HCT116 (cell line): ENCODE results near the gene CSTPP1. TPM values are rescaled to one million over a fixed set of nuclear protein-coding genes. Genes with fewer than 3 reads are reported as not detected.

ENCODE experiments used
- ATAC-seq: fragments of 200-7000 bp; cut with Tn5 transposase; 2 replicates; pipeline ENCODE4 v1.9.1; 2020; ENCODE audit warnings: mild to moderate bottlenecking, moderate library complexity
- BruUV-seq: library from RNA; stranded (reverse); fragments of 400-500 nt; replicated peaks from 2 replicates; lab custom pipeline; 2021; lab: Mats Ljungman, UMichigan
- CTCF ChIA-PET: fragments of 300-600 bp; sonication (Branson Sonifier 250); formaldehyde crosslinking; loops from one replicate; lab custom pipeline; 2021; ENCODE audit warnings: antibody characterized with exemption; lab: Charles Lee
- POLR2A ChIA-PET: fragments of 300-600, 350-600 bp; sonication (Branson Sonifier 250); formaldehyde crosslinking; loops from one replicate; lab custom pipeline; 2021; ENCODE audit warnings: antibody characterized with exemption; lab: Charles Lee
- RAD21 ChIA-PET, 2 experiments: fragments of 300-600 bp; sonication (Branson Sonifier 250); formaldehyde crosslinking; loops; one replicate each; lab custom pipeline; 2023; ENCODE audit warnings: low total read pairs in 2 of 2; ENCODE audit not compliant: uncharacterized antibody in 2 of 2, unreplicated experiment in 2 of 2, low non-redundant PET in 1 of 2; lab: Charles Lee
- DNase-seq: peaks from one replicate; pipeline ENCODE4 v3.0.0-alpha.2; 2010; ENCODE audit warnings: low read depth, low spot score
- H2AFZ ChIP-seq: fragments of 200-600 bp; shearing (Covaris generic), sonication (generic); 2 replicates; pipeline ENCODE4 v1.6.1; 2017; ENCODE audit warnings: low read depth, mixed run types, mixed read lengths, antibody characterized with exemption, low read length; ENCODE audit not compliant: poor library complexity, severe bottlenecking
- H3K27ac ChIP-seq: 2 replicates; pipeline ENCODE4 v1.5.1; 2012; ENCODE audit warnings: low read depth, low read length
- H3K27me3 ChIP-seq: fragments of 200-600 bp; sonication (generic); 2 replicates; pipeline ENCODE4 v1.6.1; 2016; ENCODE audit warnings: mixed run types, low read length, mixed read lengths; ENCODE audit not compliant: insufficient read depth
- H3K36me3 ChIP-seq, 2 experiments: fragments of 200-500 bp in 1 of 2; fragments of 200-600 bp in 1 of 2; sonication (Bioruptor generic) in 1 of 2; sonication (generic) in 1 of 2; 2 replicates each; pipeline versions ENCODE4 v1.5.1 to v1.6.1; 2014 to 2016; ENCODE audit warnings: low read length in 2 of 2, inconsistent platforms in 1 of 2, mixed read lengths in 1 of 2, mixed run types in 1 of 2; ENCODE audit not compliant: insufficient read depth in 2 of 2, control insufficient read depth in 1 of 2
- H3K4me1 ChIP-seq, 2 experiments: fragments of 200-600 bp in 1 of 2; sonication (generic) in 1 of 2; 2 replicates each; pipeline versions ENCODE4 v1.5.1 to v1.6.1; 2012 to 2017; ENCODE audit warnings: low read length in 2 of 2, inconsistent platforms in 1 of 2, mild to moderate bottlenecking in 1 of 2, mixed read lengths in 1 of 2, mixed run types in 1 of 2, moderate library complexity in 1 of 2; ENCODE audit not compliant: insufficient read depth in 2 of 2, control insufficient read depth in 1 of 2
- H3K4me2 ChIP-seq: fragments of 200-600 bp; sonication (generic); 2 replicates; pipeline ENCODE4 v1.6.1; 2017; ENCODE audit warnings: mixed run types, low read length, mixed read lengths
- H3K4me3 ChIP-seq, 2 experiments: fragments of 200-600 bp in 1 of 2; sonication (generic) in 1 of 2; replicated peaks in 1 of 2; 2 replicates each; pipeline ENCODE4 v1.5.1; 2011 to 2016; ENCODE audit warnings: low read length in 2 of 2, control low read depth in 1 of 2, low read depth in 1 of 2, mild to moderate bottlenecking in 1 of 2, mixed read lengths in 1 of 2, mixed run types in 1 of 2
- H3K79me2 ChIP-seq: fragments of 200-600 bp; sonication (generic); 2 replicates; pipeline ENCODE4 v1.6.1; 2017; ENCODE audit warnings: mild to moderate bottlenecking, mixed run types, low read length, moderate library complexity, mixed read lengths; ENCODE audit not compliant: insufficient read depth
- H3K9ac ChIP-seq: fragments of 200-600 bp; sonication (generic); 2 replicates; pipeline ENCODE4 v1.6.1; 2016; ENCODE audit warnings: low read length, mixed read lengths
- H3K9me2 ChIP-seq: fragments of 200-600 bp; sonication (generic), shearing (Covaris generic); 2 replicates; pipeline ENCODE4 v1.6.1; 2017; ENCODE audit warnings: mixed run types, mild to moderate bottlenecking, moderate library complexity; ENCODE audit not compliant: insufficient read depth
- H3K9me3 ChIP-seq, 2 experiments: fragments of 200-500 bp in 1 of 2; fragments of 200-600 bp in 1 of 2; sonication (Bioruptor generic) in 1 of 2; sonication (generic) in 1 of 2; 2 replicates each; pipeline ENCODE4 v1.6.1; 2014 to 2017; ENCODE audit warnings: low read length in 2 of 2, mixed read lengths in 2 of 2, inconsistent platforms in 1 of 2, low read depth in 1 of 2, mild to moderate bottlenecking in 1 of 2, mixed run types in 1 of 2, moderate library complexity in 1 of 2; ENCODE audit not compliant: control insufficient read depth in 1 of 2, insufficient read depth in 1 of 2
- H4K20me1 ChIP-seq: fragments of 200-600 bp; sonication (generic), shearing (Covaris generic); 2 replicates; pipeline ENCODE4 v1.6.1; 2017; ENCODE audit warnings: mixed run types, mild to moderate bottlenecking, moderate library complexity; ENCODE audit not compliant: insufficient read depth
- CEBPB ChIP-seq: IDR thresholded peaks from 2 replicates; pipeline ENCODE4 v1.6.1; 2012; ENCODE audit warnings: low read depth
- EZH2 ChIP-seq: fragments of 200-600 bp; sonication (generic); IDR thresholded peaks from 2 replicates; pipeline ENCODE4 v1.6.1; 2017; ENCODE audit warnings: antibody characterized with exemption, mixed run types
- FOSL1 ChIP-seq: IDR thresholded peaks from 2 replicates; pipeline ENCODE4 v1.6.1; 2012; ENCODE audit warnings: low read depth
- JUND ChIP-seq: IDR thresholded peaks from 2 replicates; pipeline ENCODE4 v1.6.1; 2012
- MAX ChIP-seq: IDR thresholded peaks from 2 replicates; pipeline ENCODE4 v1.6.1; 2012
- RAD21 ChIP-seq: IDR thresholded peaks from 2 replicates; pipeline ENCODE4 v1.6.1; 2012; ENCODE audit warnings: low read depth, mild to moderate bottlenecking
- SP1 ChIP-seq: IDR thresholded peaks from 2 replicates; pipeline ENCODE4 v1.6.1; 2012; ENCODE audit warnings: low read depth
- SRF ChIP-seq: IDR thresholded peaks from 2 replicates; pipeline ENCODE4 v1.6.1; 2012; ENCODE audit warnings: low read depth
- YY1 ChIP-seq: IDR thresholded peaks from 2 replicates; pipeline ENCODE4 v1.6.1; 2011; ENCODE audit warnings: low read length, low read depth, moderate library complexity, mild to moderate bottlenecking; ENCODE audit not compliant: insufficient replicate concordance; ENCODE audit errors: extremely low read depth
- ZFX ChIP-seq: fragments of 450-650 bp; IDR thresholded peaks from 2 replicates; pipeline ENCODE4 v1.6.1; 2017
- ZNF274 ChIP-seq: fragments of 200-500 bp; sonication (Bioruptor generic); IDR thresholded peaks from 2 replicates; pipeline ENCODE4 v1.6.1; 2014; ENCODE audit warnings: mild to moderate bottlenecking, low read depth, low read length, inconsistent platforms
- intact Hi-C: fragments of 100-400 bp; cut with micrococcal nuclease; formaldehyde crosslinking; loops from 2 replicates; pipeline ENCODE4 v1.10.0; 2022
- total RNA-seq: library from RNA; stranded (reverse); gene quantifications from one replicate; pipeline ENCODE4 v1.2.1, GENCODE V29; 2021; ENCODE audit not compliant: unreplicated experiment

CSTPP1 gene
- total RNA-seq, 1 experiment from 2014 or later, result 24.7 TPM

DNA sequence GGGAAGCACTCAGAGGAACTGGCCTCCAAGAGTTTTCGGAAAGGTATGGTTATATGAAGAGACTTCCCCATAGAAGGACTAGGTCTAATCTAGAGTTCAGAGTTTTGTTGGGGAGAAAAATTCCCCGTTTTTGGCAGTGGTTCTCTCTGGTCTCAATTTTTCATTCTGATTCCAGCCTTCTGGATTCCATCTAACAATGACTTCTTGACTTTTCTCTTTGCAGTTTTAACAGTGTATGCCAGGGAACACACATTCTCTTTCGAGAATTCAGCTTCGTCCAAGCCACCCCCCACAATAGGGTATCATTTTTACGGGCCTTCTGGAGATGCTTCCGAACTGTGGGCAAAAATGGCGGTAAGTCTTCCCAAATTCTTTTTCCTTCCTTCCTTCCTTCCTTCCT is 115.6 kb downstream of the CSTPP1 start:
- H3K4me2 ChIP-seq, result no peak overlapping the region
- no peaks in the 10 kb centered on the region for H3K9me2 ChIP-seq
- H3K36me3 ChIP-seq, result no peaks in the 10 kb centered on the region
- ChIA-PET RAD21 (no interaction called here), CTCF (no interaction called here), POLR2A (no interaction called here)
- H2AFZ ChIP-seq, result no peak overlapping the region
- no peak for ATAC-seq
- H3K9me3 ChIP-seq, result no peaks in the 10 kb centered on the region
- H3K79me2 ChIP-seq, result no peaks in the 10 kb centered on the region
- intact Hi-C loops, result no loop called here
- DNase-seq, result no peak
- no peak overlapping the region for H3K27ac ChIP-seq
- H3K9ac ChIP-seq, result no peak overlapping the region
- no peaks in the 10 kb centered on the region for H4K20me1 ChIP-seq
- H3K4me3 ChIP-seq, result no peak overlapping the region
- H3K4me1 ChIP-seq, result no peaks in the 10 kb centered on the region
- TF ChIP-seq RAD21 (no peak), ZNF274 (no peak), JUND (no peak), SRF (no peak), CEBPB (no peak)
- BruUV-seq, result no TSS peak
- no peaks in the 10 kb centered on the region for H3K27me3 ChIP-seq

DNA sequence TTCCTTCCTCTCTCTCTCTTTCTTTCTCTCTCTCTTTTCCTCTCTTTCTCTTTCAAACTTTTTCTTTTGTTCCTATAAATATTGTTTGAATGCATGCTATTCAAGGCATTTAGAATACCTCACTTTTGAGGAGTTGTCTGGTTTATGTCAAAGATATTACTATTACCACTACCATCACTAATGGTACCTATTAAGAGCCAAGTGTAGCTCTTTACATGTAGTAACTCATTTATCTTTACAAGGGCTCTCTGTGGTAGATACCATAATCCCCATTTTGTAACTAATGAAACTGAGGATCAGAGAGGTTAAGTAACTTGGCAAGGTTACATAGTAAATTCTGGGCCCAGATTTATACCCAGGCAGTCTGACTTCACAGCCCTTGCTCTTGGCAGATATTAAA is 116.0 kb downstream of the CSTPP1 start:
- H3K4me2 ChIP-seq, result no peak overlapping the region
- BruUV-seq, result TSS peak; percentile 24
- no peak overlapping the region for H2AFZ ChIP-seq
- no peaks in the 10 kb centered on the region for H3K36me3 ChIP-seq
- no peak for ATAC-seq
- no peak for DNase-seq
- intact Hi-C loops, result no loop called here
- CTCF ChIA-PET, result no interaction called here
- no peaks in the 10 kb centered on the region for H3K79me2 ChIP-seq
- no peak overlapping the region for H3K4me3 ChIP-seq
- H3K9ac ChIP-seq, result no peak overlapping the region
- no peaks in the 10 kb centered on the region for H3K27me3 ChIP-seq
- no peaks in the 10 kb centered on the region for H3K4me1 ChIP-seq
- no peaks in the 10 kb centered on the region for H3K9me2 ChIP-seq
- no peak for TF ChIP-seq FOSL1
- no peak for TF ChIP-seq EZH2
- no peak for TF ChIP-seq ZFX
- no peak for TF ChIP-seq YY1
- no peak for TF ChIP-seq MAX
- no peak for TF ChIP-seq SP1
- TF ChIP-seq, all 23 proteins: peak for 0
- ChIA-PET RAD21 (no interaction called here), POLR2A (no interaction called here)
- Histone ChIP-seq H3K27ac (no peak overlapping the region), H4K20me1 (no peaks in the 10 kb centered on the region), H3K9me3 (no peaks in the 10 kb centered on the region)
